GM18861 (cell line): ENCODE data around the gene GRIK4.

Experiments
- ATAC-seq: cut with Tn5 transposase; IDR thresholded peaks from one replicate; pipeline ENCODE4 v1.9.1; 2021; ENCODE audit not compliant: unreplicated experiment

GRIK4 gene

DNA sequence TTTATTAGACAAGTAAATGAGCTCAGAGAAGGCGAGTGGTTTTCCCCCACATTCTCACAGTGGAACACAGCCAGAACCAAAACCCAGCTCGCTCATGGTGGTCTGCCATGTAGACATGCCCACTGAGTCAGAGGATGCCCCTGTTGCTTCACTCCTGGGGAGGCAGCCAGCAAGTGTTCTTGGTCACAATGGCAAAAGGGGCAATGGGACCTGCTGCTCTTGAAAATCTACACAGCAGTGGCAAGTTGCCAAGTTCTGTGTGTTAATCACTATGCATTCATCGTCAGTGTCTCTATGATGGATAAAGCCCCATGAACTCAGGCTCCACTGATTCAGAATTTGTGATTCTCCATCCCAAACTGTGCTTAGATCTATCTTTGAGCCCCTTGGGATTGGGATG is 447.6 kb downstream of the GRIK4 start:
- ATAC-seq: no peak

DNA sequence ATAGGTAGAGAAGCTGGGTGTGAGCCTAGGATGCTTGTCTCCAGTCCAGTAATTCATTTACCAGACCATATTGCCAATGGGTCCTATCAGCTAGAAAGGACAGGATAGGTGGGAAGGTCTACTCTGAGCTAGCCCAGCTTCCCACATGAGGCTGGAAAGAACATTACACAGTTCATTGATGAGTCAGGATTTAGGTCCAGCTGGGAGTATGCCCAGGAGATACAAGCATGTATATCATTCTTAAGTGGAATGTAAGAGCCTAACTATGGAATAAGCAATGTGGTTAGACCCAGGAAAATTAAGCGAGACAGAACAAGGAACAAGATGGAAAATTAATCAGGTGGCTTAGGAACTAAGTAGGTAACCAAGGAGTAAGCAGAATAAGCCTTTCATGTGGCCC is 453.3 kb downstream of the GRIK4 start:
- no peak for ATAC-seq

DNA sequence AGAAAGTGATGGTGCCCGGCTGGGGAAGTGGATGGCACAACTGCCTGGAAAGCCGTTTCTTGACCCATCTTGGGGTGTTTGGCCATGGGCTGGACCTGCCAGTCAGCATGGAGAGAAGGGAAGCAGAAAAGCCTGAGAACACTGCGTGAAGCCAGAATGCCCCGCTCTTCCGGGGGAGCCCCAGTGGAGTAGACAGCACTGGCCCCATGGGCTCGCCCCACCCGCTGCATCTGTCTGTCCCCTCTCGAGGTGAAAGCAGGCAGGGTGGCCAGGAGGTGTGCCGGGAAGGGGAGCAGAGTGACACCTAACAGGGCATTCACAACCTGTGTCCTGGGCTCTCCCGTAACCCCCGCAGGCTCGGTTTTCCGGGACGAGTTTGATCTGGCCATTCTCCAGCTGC is 455.3 kb downstream of the GRIK4 start:
- ATAC-seq: no peak

DNA sequence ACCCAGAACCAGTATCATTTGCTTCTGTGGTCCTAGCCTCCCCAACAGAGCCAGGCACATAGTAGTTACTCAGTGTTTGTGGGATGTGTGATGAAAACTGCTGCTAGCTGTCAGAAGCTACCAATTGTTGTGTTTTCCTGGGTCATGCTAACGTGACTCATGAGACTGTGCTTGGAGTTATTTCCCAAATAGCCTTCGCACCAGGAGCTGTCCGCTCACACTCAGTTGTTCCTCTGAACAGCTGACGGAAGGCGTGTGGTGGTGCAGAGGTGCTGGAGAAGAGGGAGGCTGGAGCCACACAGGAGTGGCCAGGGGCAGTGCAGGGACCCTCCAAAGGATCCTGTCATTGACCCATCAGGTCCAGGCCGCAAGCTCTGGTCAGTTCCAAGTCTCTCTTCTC is 458.4 kb downstream of the GRIK4 start:
- ATAC-seq: no peak

DNA sequence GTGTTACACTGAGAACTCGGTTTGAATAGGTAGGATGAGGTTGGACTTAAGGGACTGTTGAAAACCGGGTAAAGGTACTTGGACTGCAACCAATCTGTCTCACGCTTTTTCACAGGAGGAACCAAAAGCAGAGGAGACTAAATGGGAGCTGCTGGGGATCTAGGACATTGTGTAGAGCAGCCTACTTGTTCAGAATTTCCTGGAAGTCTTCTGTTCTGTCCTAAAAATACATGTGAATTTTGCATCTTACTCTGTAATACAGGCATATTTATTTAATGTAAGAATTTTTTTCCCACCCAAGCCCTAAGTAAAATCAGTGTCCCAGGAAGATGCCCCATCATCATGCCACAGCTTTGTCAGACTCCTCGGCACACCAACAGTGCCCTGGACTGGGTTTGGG is 460.3 kb downstream of the GRIK4 start:
- ATAC-seq: no peak

DNA sequence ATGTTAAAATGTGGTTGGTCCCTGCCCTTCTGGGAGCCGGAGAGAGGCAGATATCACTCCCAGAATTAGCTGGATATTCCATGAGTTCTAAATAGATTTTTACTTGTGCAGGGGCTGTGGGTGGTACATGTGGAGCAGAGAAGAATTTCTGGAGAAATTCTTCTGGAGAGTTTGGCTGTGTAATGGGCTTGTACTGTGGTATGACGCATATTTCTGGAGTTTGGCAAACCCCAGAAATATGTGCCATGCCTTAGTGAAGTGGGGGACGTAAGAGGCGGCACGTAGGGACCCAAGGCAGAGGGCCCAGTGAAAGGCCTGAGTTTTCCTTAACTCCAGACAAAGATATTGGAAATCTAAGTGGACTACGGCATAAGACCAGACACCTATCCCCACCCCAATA is 461.1 kb downstream of the GRIK4 start:
- no peak for ATAC-seq

DNA sequence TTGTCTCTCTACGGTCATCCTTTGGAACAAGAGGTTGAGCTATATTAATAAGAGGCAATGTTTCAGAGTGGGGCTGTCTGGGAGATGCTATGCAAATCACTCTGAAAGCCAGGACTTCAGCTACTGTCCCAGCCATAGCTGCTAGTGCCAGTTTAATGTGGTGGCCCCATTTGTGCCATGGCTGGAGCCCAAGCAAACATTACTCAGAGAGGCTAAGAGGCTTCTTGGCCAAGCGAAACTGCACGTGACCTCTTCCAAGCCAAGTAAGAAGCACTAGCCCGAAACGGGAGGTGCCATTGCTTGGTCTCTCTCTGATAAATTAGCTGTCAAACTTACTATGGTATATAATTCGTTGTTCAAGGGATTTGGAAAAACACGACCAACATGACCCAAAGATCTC is 462.0 kb downstream of the GRIK4 start:
- ATAC-seq: no peak

DNA sequence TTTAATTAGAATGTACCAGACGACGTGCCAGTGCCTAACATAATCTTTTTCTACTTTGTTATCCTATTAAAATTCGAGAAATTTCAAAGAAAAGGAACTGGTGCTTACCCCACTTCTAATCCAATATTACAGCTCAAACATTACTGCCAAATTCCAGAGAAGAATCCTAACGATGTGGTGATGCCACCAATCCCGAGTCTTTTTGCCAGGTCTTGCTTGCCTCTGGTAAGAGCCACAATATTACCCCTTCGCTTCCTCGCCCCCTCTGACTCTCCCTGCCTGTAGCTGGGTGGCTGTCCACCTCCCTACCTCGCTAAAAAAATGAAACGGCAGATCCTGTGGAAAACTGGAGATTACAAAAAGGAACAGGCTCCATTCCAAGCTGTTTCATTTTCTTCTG is 462.9 kb downstream of the GRIK4 start:
- no peak for ATAC-seq

DNA sequence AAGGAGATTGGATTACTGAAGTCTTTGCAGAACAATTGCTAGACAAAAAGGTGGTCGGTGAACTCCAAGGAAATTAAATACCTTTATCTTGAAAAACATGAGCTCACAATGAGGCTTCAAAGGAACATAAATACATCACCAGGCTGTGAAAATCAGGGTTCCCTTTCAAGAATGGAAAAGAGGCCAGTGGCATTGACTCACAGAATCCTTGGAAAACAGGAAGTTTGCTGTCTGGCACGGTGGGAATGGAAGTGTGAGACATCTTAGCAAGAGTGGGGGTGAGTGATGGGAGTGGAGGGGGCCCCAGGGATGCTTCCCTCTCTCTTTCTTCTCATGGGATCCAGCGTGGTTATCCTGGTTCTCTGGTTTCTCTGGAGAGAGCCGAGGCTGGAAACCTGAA is 463.4 kb downstream of the GRIK4 start:
- no peak for ATAC-seq

DNA sequence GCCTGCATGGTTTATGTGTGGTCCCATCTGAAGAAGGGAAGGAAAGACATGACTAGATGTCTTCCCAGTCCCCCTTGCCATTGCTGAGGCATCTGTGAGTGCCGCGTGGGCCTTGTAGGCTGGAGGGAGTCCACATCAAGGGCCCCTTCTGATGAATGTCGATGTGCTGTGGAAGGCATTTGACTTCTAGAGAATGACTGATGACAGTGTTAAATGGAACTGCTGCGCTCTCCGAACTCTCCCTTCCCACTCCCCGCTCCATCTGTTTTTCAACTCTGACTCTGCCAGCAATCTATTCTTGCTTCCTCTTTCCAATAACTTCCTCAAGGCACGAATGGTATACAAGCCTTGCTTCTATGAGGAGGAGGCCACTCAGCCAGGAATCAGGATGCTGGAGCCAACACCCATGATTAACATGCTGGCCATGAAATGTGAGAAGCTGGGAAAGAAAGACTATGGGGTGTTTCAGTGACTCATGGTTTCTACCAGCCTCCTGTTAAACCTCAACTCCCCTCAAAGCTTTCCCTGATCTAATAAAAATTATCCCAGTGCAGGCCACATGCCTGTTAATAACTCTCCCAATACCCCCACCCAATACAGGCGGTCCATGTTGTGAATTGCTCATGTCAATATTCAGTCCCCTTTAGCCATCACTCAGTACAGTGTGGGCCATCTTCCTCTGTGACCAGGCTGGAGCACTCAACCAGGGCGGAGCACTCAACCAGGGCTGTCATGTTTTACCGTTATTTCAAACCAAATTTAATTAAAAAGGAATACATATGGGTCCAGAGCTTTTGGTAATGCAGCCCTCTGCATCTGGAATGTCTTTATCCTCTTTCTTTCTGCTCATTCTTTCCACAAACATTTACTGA is 466.0 kb downstream of the GRIK4 start:
- ATAC-seq: no peak

DNA sequence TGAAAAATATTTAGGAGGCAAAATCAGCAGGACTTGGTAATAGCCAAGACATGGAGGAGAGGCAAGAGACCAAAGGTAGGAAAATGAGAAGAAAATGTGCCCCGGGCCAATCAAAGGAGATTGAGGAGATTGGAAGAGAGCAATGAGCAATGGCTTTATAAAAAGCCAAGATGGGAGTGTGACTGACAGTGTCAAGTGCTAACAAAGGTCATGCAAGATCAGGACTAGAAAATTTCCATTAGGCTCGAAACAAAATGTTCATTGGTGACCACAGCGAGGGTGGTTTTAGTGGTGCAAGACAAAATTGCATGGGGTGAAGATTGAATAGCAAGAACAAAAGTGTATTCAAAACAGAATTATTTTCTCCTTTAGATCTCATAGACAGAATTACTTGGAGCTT is 467.2 kb downstream of the GRIK4 start:
- no peak for ATAC-seq

DNA sequence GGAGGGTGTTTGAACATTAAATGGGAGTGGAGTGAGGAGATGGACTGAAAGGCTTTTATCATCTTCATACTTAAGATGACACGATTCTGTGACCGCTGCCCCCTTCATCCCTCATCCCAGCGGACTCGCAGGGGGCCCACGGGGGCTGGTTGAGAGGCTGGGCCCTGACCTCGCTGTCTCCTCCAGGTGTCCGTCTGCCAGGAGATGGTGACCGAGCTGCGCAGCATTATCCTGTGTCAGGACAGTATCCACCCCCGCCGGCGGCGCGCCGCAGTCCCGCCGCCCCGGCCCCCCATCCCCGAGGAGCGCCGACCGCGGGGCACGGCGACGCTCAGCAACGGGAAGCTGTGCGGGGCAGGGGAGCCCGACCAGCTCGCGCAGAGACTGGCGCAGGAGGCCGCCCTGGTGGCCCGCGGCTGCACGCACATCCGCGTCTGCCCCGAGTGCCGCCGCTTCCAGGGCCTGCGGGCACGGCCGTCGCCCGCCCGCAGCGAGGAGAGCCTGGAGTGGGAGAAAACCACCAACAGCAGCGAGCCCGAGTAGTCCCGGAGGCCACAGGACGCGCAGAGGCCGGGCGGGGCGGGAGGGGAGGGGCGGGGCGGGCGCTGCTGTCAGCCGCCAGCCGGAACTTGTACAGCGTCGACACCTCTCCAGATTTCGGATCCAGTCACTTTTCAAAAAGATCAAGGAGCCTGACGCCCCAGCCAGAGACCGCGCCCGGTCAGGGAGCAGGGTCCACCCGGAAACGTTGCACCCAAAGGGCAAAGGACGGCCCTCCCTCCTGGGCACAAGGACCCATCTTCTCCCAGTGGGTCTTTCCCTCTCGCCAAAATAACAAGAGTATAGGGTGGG is 474.4 kb downstream of the GRIK4 start:
- no peak for ATAC-seq

DNA sequence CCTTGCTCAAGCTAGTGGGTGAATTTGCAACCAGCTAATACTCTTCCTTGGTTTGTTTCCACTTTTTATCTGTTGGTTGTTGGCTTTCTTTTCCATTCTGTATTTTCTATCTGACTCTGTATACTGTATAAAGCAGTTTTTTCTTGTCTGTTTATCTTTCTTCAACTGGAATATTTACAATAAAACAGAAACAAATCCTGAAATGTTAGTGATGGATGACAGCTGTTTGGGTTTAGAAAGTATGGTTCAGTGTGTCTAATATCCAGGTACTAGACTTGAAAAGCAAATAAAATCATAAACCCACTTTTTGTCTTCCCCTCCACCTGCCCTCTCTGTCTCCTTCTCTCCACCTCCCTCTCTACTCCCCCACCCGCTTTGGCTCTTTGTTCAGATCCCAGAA is 477.1 kb downstream of the GRIK4 start:
- ATAC-seq: no peak

DNA sequence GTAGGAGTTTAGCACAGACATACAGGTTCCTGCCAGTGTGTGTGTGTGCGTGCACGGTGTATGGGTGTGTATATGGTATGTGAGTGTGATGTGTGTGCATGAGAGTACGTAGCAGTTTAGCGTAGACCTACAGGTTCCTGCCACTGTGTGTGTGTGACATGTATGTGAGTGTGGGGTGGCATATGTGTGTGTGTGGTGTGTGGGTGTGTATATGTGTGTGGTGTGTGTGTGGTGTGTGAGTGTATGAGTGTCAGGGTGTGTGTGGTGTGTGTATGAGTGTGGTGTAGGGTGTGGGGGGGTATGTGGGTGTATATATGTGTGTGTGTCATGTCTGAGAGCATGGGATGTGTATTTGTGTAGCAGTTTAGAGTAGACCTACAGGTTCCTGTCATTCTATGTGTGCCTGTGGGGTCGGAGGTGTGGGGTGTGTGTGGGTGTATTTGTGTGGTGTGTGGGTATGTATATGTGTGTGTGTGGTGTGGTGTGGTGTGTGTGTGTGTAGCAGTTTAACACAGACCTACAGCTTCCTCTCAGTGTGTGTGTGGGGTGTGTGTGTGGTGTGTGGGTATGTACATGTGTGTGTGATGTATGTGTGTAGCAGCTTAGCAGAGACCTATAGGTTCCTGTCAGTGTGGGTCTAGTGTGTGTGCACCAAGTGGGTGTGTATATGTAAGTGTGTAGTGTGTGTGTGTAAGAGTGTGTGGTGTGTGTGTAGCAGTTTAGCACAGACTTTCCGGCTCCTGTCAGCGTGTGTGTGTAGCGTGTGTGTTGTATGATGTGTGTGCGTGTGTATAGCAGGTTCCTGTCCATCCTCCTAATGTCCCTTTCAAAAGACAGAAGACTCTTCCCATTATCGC is 480.5 kb downstream of the GRIK4 start:
- ATAC-seq: no peak

DNA sequence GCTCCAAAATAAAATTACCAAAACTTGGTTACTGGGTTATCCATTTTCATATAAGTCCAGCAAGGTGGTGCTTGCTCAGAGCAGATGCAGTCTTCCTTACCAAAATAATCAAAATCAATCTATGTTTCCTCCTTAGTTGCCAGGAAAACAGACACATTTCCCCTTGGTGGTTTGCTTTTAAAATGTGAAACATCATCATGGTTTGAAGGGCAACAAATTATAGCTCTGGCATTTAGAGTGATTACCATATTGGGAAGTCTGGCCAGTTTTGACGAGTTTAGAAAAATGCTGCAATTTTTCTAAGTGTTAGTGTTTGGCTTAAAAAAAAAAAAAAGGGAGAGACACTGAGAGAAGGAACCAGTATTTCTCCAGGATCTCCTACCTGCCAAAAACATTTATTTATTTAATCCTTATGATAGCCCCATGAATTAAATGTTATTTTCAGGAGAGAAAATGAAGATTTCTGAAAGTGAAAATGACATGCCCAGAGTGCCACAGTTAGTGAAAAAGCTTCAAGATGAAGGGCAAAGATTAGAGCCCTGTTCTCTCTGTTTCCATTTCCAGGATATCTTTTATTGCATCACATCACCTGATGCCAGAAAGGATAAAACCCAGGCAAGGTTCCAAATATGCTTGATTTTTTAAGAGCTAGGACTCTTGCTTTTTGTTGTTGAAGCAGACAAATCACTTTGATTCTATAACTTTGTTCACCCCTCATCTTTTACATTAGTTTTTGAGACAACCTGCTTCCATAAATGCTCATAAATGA is 482.7 kb downstream of the GRIK4 start:
- ATAC-seq: no peak

DNA sequence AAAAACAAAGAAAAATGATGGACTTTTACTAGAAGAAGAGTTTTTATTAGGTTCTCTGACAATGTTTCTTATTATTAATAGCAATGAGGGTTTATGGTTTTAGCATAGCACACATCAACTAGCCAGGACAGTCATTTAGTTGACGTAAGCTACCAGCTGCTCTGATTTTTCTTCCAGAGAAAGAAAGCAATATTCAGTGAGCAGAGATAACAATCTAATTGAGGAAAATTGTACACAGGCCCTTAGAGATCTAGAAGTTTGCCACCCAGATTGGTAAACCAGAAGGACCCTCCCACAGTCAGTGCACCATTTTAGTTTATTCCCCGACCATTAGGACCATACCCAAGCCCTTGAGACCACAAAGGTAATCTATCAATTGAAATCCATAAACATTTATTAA is 483.6 kb downstream of the GRIK4 start:
- no peak for ATAC-seq

DNA sequence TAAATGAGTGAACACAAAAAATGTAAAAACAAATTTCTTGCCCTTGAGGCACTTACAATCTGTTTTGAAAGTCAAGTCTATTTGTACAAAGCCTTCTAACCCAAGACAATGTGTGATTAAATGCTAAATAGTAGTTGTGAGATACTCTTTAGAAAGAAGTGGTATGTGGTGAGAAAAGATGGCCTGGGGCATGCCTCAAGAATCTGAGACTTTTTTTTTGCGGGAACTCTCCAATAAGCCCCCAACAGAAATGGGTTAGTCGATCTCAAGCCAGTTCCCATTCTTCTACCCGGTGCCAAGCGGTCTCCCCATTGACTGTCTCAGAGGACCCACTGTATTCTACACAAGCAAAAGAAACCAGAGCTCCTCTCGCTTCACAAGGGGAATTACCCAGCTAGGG is 485.4 kb downstream of the GRIK4 start:
- ATAC-seq: no peak

DNA sequence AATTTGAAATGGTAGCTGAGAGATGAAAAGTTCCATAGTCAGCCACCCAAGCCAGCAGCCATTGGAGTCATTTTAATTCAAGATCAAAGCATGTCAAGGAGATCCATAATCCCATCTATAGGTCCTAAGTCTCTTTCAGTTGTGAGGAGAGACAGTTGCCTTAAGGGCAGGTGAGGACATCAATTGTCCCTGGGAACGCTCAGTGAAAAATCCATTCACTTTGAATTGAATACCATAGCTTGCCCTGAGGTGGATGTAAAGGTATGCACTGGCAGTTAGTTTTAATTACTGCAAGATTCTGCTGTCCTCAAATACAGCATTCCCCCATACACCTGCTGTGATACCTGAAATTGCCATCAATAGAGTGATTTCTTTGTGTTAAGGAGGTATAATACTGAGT is 487.0 kb downstream of the GRIK4 start:
- ATAC-seq: no peak

DNA sequence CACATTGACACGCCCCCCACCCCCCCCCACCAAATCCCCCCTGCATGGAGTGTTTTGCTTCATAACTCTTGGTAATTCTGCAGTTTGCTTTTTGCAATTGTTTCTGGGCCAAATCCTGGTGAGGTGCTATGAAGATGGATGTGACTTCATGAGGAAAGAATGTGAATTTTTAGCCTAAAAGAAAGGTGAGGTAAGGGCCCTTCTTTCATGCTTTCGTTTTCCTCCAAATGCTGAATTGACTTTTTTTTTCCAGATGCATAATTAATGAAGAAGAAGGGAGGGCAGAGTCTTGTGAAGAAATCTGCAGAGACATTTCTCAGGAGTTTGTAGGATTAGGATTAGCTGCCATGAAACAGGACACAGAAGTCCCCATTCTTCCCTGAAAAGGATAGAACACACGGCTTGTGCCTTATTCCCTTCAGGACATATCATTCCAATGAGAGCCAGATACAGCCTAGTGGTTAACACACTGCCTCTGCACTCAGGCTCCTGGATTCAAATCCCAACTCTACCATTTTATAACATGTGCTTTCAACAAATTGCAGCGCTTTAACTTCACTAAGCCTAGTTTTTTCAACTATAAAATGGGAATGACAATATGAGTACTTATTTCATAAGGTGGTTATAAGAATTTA is 492.8 kb downstream of the GRIK4 start:
- no peak for ATAC-seq

DNA sequence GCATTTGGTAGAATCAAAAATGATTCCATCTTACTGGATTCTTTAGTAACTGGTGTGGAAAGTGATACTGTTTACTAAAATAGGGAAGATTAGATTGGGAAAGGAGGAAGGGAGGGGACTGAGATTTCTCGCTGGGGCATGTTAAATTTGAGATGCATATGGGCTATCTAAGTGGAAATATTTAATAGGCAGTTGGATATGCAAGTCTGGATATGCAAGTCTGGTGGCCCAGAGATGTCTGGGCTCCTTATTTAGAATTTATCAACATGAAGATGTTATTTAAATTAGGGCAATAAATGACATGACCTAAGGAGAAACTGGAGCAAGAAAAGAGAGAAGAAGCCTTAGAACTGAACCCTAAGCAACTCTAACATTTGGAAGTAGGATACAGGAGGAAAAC is 495.4 kb downstream of the GRIK4 start:
- no peak for ATAC-seq
